Testis (tissue), 2 donors: ENCODE measurements around the gene RNU6-1.

Experiments used
- CTCF ChIP-seq, 3 experiments: fragments of 450-650 bp in 2 of 3; fragments of 200-600 bp in 1 of 3; sonication (generic) in 1 of 3; IDR thresholded peaks; one replicate each; pipeline ENCODE4 v1.5.1; 2016 to 2019; ENCODE audit warnings: antibody characterized with exemption in 3 of 3, mild to moderate bottlenecking in 2 of 3, moderate library complexity in 1 of 3
- POLR2A ChIP-seq: fragments of 450-650 bp; IDR thresholded peaks from one replicate; pipeline ENCODE4 v1.6.1; 2017; ENCODE audit warnings: antibody characterized with exemption, mild to moderate bottlenecking, moderate library complexity

GRCh38 chr15:67883234-67883773 is 43.5 kb upstream of the RNU6-1 start:
- TF ChIP-seq POLR2A (no peak), CTCF (IDR thresholded peaks at IDR 0.05) (no peak)
